Effector CD8-positive, alpha-beta T cell (primary cell): ENCODE data around the gene HS3ST4.
"Not testable (repeated sequence)": the region's sequence is repeated elsewhere in the genome, so short reads cannot be mapped to it uniquely, and the experiment has no call there.

Experiments
- DNase-seq: peaks from one replicate; lab custom pipeline; 2025; lab: John Stamatoyannopoulos, UW

Gene HS3ST4

GRCh38 chr16:25988882-25989281 lies 297.1 kb downstream of the HS3ST4 start:
- DNase-seq, result no peak

GRCh38 chr16:25996052-25996451 lies 304.3 kb downstream of the HS3ST4 start:
- no peak for DNase-seq

- no peak for DNase-seq
These were observed 313.6 kb downstream of the HS3ST4 start for GRCh38 chr16:26005336-26005735.

- DNase-seq, result no peak
These were observed 320.6 kb downstream of the HS3ST4 start for GRCh38 chr16:26012376-26012775.

- no peak for DNase-seq
These were observed 324.0 kb downstream of the HS3ST4 start for GRCh38 chr16:26015776-26016175.

GRCh38 chr16:26016989-26017388 lies 325.2 kb downstream of the HS3ST4 start:
- no peak for DNase-seq

- no peak for DNase-seq
These were observed 327.9 kb downstream of the HS3ST4 start for GRCh38 chr16:26019381-26020242.

- no peak for DNase-seq
These were observed 335.1 kb downstream of the HS3ST4 start for GRCh38 chr16:26026709-26027450.

GRCh38 chr16:26031286-26031685 lies 339.5 kb downstream of the HS3ST4 start:
- no peak for DNase-seq

GRCh38 chr16:26032661-26033060 lies 340.9 kb downstream of the HS3ST4 start:
- not testable (repeated sequence) for DNase-seq

GRCh38 chr16:26041952-26042668 lies 350.4 kb downstream of the HS3ST4 start:
- no peak for DNase-seq

- DNase-seq, result no peak
These were observed 358.7 kb downstream of the HS3ST4 start for GRCh38 chr16:26050472-26050871.

- DNase-seq, result no peak
These were observed 359.3 kb downstream of the HS3ST4 start for GRCh38 chr16:26051063-26051462.

- DNase-seq, result no peak
These were observed 362.1 kb downstream of the HS3ST4 start for GRCh38 chr16:26053889-26054288.

GRCh38 chr16:26058326-26058725 lies 366.6 kb downstream of the HS3ST4 start:
- DNase-seq, result no peak

GRCh38 chr16:26070302-26071100 lies 378.7 kb downstream of the HS3ST4 start:
- DNase-seq, result no peak

GRCh38 chr16:26071101-26071866 lies 379.5 kb downstream of the HS3ST4 start:
- DNase-seq, result no peak

GRCh38 chr16:26078716-26079355 lies 387.1 kb downstream of the HS3ST4 start:
- DNase-seq, result no peak

- DNase-seq, result no peak
These were observed 395.3 kb downstream of the HS3ST4 start for GRCh38 chr16:26087091-26087490.

- DNase-seq, result no peak
These were observed 399.8 kb downstream of the HS3ST4 start for GRCh38 chr16:26091511-26091910.
